HEK293T (cell line): Measurements from ENCODE around the gene NACC2.

ENCODE experiments used
- CTBP1 ChIP-seq: fragments of 450-650 bp; IDR thresholded peaks from 2 replicates; pipeline ENCODE4 v1.6.1; 2016; ENCODE audit warnings: borderline replicate concordance
- FOXM1 ChIP-seq: fragments of 450-650 bp; IDR thresholded peaks from 2 replicates; pipeline ENCODE4 v1.6.1; 2017; ENCODE audit warnings: mild to moderate bottlenecking, borderline replicate concordance
- SP1 ChIP-seq: fragments of 450-650 bp; IDR thresholded peaks from 2 replicates; pipeline ENCODE4 v1.6.1; 2017
- SUZ12 ChIP-seq: fragments of 450-650 bp; IDR thresholded peaks from 2 replicates; pipeline ENCODE4 v1.6.1; 2016; ENCODE audit warnings: mild to moderate bottlenecking

GRCh38 chr9:136014147-136014923, 80.8 kb downstream of the NACC2 start:
- TF ChIP-seq FOXM1 (no peak), SP1 (no peak), SUZ12 (no peak), CTBP1 (no peak)
